Anterior cingulate cortex (tissue), 58 donors: ENCODE measurements around the gene CLEC12A.
"Not testable (repeated sequence)": the region's sequence is repeated elsewhere in the genome, so short reads cannot be mapped to it uniquely, and the experiment has no call there.

Experiments used
- DNase-seq, 58 donors: peaks; one replicate each; lab custom pipeline; 2025; lab: John Stamatoyannopoulos, UW

The CLEC12A gene

GRCh38 chr12:9971181-9971580 is at the start of gene CLEC12A:
CLEC12A (plus strand) TSS chr12:9971409; CDS start chr12:9971597, 188 bp downstream.
- no peak for DNase-seq

DNA sequence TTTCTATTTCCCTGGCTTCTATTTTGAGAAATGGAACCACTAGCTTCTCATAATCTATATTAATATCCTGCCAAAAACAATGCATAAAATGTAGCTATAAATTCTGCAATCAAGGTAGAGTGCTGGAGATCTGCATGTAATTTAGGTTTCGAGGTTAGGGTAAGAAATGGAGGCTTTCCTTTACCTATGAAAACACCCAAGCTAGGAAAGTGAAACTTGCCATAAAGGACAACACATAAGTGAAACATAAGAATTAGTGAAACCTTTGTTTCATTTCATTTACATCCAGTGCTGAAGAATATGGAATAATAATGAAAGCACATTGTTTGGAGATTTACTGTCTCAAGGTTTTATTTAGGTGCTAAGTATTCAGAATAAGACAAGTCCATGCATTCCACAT is 48.8 kb upstream of the CLEC12A start:
- DNase-seq: no peak

DNA sequence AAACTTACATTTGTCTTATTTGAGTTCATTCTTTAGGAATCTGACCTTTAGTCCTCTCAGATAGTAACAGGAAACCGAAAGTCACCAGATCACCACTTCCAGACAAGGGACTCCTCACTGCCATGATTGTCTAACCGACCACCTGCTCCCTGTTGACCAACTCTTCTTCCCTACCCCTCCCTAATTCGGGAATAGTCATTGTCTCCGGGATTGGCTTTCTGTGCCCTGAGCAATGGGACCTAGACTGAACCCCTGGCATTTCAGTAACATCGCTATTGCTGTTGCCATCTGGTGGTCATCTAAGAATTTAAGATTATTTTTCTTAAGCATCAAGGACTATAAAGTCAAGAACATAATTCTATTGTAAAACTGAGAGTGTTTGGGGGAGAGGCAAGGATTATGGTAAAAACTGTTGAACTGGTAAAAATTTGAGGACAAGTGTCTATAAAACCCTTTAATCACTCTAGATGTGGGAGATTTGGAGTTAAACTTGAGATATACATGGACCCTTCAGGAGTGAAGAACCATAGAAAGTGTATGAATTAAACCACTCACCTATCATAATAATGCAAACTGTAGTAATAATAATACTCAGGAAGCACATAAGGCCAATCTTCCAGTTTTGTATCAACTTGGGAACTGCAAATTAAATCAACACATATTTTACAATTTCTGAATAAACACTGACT is 45.4 kb upstream of the CLEC12A start:
- peak in 2 of 58 donors; percentile 8 to 10 for DNase-seq

GRCh38 chr12:9926876-9927275 is 44.3 kb upstream of the CLEC12A start:
- DNase-seq: no peak

- DNase-seq: no peak
These were observed 42.6 kb upstream of the CLEC12A start for GRCh38 chr12:9928607-9929006.

DNA sequence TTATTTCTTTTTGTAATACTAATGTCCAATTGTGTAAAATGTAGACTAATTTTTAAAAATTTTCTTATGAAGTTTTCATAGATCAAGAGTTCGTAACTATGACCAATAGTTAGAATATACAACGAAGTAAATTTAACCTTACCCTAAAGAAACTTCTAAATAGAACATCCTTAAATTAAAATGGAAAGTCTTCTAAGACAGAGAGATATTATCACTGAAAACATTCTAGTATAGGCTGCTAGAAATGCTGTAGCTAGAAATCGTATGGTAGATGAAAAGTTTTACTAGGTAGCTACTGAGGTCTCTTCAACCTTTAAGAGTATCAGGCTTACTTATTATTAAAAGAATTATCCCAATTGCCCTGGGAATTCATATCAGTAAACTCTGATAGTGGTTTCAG is 40.0 kb upstream of the CLEC12A start:
- DNase-seq: no peak

- no peak for DNase-seq
These were observed 38.9 kb upstream of the CLEC12A start, which contains the start of gene CLEC2A for GRCh38 chr12:9932270-9932669. CLEC2A (minus strand) TSS chr12:9932370; CDS start chr12:9932329, 41 bp downstream.

DNA sequence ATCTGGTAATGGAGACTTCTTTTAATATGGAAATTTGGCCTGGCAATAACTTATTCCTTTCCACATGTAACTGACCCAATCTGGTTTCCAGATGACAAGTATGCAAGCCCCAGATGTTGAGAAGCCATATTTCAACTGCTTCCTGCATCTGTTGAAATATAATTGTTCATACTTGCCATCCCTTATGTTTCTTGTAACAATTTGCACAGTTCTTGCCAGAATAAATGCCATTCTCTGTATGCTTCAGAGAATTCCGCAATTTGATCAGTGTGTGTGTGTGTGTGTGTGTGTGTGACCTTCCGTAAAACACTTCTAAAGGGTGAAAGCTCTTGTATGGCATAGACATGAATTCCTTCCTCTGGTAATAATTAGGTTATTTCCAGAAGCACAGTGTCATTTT is 37.3 kb upstream of the CLEC12A start:
- no peak for DNase-seq

DNA sequence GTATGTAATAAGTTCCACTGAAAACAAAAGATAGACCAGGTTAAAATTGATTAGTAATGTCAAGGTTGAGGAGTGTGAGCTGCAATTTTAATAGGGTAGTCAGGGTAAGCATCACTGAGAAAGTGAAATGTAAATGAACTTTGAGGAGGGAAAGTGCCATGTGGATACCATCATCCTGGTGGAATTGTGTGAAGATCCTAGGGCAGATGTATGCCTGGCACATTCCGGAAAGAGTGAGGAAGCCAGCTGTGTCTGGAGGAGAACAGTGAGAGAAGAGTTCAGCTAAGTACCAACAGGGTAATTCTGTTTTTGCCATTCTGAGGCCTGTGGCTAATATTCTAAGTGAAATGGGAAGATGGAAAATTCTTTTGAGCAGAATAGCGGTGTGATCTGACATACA is 36.2 kb upstream of the CLEC12A start:
- DNase-seq: no peak

- DNase-seq: no peak
These were observed 34.6 kb upstream of the CLEC12A start for GRCh38 chr12:9936591-9936990.

GRCh38 chr12:9940375-9940774 is 30.8 kb upstream of the CLEC12A start:
- no peak for DNase-seq

DNA sequence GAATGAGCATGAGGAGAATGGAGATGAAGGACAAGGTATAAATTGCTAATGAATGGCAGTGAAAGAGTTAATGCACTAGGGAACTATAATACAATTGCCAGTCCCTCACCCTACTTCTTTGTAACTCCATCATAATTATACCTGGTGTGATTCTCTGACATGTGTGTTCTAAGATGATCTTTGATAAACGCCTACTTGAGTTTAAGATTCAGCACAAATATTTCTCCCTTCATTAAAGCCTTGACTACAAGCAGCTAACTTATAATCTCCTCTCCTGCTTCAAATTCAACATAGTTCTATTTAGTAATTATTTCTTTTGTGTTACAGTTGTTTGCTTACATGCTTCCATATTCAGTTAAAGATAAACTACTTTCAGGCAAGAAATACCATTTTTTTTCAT is 29.4 kb upstream of the CLEC12A start:
- DNase-seq: no peak

DNA sequence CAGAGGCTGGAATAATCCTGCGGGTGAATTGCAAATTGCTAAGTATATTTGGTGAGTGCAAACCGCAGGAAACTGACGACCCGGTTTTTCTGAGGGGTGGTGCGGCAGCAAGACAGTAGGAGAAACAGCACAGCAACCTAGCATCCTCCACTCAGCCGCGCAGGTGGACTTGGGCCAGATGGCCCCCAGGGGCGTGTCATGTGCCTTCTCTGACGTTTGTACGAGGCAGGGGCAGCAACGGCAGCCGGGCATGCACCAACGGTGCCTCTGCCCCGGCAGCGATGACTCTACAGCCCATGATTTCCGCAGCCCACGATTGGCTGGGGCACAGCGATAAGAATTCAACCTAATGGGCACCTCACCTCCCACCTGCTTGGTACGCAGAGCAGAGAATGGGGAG is 28.0 kb upstream of the CLEC12A start:
- DNase-seq: peak in 11 of 58 donors; percentile 1 to 53 (median 31)

GRCh38 chr12:9944391-9944790 is 26.8 kb upstream of the CLEC12A start:
- no peak for DNase-seq

DNA sequence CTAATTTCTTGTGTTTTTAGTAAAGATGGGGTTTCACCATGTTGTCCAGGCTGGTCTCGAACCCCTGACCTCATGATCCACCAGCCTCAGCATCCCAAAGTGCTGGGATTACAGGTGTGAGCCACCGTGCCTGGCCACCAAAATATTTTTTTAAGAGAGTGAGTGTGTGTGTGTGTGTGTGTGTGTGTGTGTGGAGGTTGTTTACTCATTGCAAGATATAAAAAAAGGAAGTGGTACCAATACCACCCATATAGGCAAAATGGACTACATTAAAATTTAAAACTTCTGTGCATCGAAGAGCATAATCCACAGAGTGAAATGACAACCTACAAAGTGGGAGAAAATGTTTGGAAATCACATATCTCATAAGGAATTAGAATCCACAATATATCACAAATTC is 23.5 kb upstream of the CLEC12A start:
- no peak for DNase-seq

GRCh38 chr12:9948606-9949296 is 22.5 kb upstream of the CLEC12A start:
- DNase-seq: no peak

DNA sequence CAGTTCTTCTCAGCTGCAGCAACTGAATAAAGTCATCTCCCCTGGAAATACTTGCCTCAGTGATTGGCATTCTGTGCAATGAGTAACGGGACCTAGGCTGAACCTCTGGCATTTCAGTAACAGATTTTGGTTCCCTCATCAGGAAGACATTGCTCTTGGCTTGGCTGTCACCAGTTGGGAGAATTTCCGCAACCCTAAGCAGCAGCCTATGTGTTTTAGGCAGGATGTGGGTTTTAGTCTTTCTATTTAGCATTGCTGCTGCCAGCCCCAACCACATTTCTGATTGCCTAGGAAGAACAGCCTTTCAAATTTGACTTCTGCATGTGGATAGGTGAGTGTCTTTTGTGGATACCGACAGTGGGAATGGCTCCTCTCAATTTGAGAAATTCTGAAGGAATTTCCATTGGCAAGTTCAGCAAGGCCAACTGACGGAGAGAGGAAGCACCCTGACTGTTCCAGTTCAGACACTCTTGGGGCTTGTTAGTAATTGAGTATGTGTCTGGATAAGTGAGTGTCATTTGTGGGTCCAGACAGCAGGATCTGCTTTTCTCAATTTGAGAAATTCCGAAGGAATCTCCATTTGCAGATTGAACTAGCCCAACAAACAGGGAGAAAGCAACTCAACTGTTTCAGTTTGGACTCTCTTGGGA is 20.1 kb upstream of the CLEC12A start:
- DNase-seq: no peak

GRCh38 chr12:9952954-9953729 is 18.1 kb upstream of the CLEC12A start:
- not testable (repeated sequence) for DNase-seq

DNA sequence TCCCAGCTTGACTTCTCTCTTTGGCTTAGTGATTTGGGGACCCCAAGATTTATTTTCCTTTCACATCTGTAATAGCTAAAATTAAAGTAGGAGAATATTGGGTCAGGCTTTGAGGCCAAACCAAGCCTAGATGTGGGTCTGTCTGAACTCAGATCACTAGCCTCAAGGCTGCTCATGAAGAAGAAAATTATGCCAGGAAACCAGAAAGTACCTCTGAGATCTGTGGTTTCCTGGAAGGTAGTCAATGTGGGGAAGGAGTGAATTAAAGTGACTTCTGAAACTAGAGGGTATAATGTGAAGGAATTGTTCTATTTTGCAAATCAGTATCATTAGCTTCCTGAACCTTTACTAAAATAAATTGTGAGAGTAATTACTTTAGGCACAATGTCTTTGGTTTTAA is 13.4 kb upstream of the CLEC12A start:
- DNase-seq: no peak

- DNase-seq: no peak
These were observed 10.6 kb upstream of the CLEC12A start for GRCh38 chr12:9960590-9960989.

- DNase-seq: no peak
These were observed 10.1 kb upstream of the CLEC12A start for GRCh38 chr12:9961106-9961505.
